ENCODE results near the gene BUB1.

DNA sequence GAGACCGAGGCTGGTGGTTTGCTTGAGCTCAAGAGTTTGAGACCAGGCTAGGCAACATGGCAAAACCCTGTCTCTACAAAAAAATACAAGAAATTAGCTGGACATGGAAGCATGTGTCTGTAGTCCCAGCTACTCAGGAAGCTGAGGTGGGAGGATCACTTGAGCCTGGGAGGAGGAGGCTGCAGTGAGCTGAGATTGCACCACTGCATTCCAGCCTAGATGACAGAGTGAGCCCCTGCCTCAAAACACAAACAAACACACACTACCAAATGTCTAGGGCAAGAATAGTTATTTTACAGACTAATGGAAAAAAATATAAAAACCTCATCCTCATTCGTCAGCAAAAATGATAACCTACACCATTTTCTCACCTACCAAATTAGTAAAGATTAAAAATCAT lies 15.3 kb downstream of the BUB1 start:
- TF ChIP-seq ZNF274 (IDR thresholded peaks at IDR 0.05; ENCODE audit: low read depth, low read length) (no peak), YY1 (IDR thresholded peaks at IDR 0.05; ENCODE audit: insufficient read depth, insufficient read length) (no peak), SUZ12 (IDR thresholded peaks at IDR 0.05; ENCODE audit: extremely low read depth, insufficient read depth, insufficient read length) (no peak)

Measured in NT2/D1 (cell line).